Activated CD4-positive, alpha-beta memory T cell treated with anti-CD3 and anti-CD28 coated beads, Interleukin-2, amount 10 ng/mL, durations not matched to agents 7 days and 5 days (primary cell): ENCODE results near the gene MOV10L1. TPM values are rescaled to one million over a fixed set of nuclear protein-coding genes. Genes with fewer than 3 reads are reported as not detected.
A peak's percentile ranks its signal among the peaks of the same experiment; 100 is the strongest.
"Not testable (repeated sequence)": the region's sequence is repeated elsewhere in the genome, so short reads cannot be mapped to it uniquely, and the experiment has no call there.

ENCODE experiments used
- CTCF ChIA-PET: fragments of 350-600 bp; sonication (Branson Sonifier 250); formaldehyde crosslinking; loops from one replicate; lab custom pipeline; 2021; ENCODE audit warnings: antibody characterized with exemption, inconsistent platforms; lab: Charles Lee
- POLR2A ChIA-PET: fragments of 350-600 bp; sonication (Branson Sonifier 250); formaldehyde crosslinking; loops from one replicate; lab custom pipeline; 2021; ENCODE audit warnings: antibody characterized with exemption; lab: Charles Lee
- DNase-seq: peaks from one replicate; pipeline ENCODE4 v3.0.0-alpha.2; 2020
- H3K27ac Mint-ChIP-seq: one replicate; pipeline ENCODE4 v1.8.0; 2021; ENCODE audit warnings: mild to moderate bottlenecking, mixed read lengths
- H3K27me3 Mint-ChIP-seq: one replicate; pipeline ENCODE4 v1.8.0; 2021; ENCODE audit warnings: mixed read lengths
- H3K36me3 Mint-ChIP-seq: one replicate; pipeline ENCODE4 v1.8.0; 2021; ENCODE audit warnings: low read depth, mixed read lengths
- H3K4me1 Mint-ChIP-seq: one replicate; pipeline ENCODE4 v1.8.0; 2021; ENCODE audit warnings: mixed read lengths
- H3K4me3 Mint-ChIP-seq: one replicate; pipeline ENCODE4 v1.8.0; 2021; ENCODE audit warnings: mild to moderate bottlenecking, mixed read lengths
- H3K9me3 Mint-ChIP-seq: one replicate; pipeline ENCODE4 v1.8.0; 2021; ENCODE audit warnings: mixed read lengths
- total RNA-seq, 2 experiments: library from RNA; stranded (reverse); gene quantifications; one replicate each; pipeline ENCODE4 v1.2.3, GENCODE V29; 2021

The MOV10L1 gene
- total RNA-seq, 2 experiments from 2014 or later, result not detected

- H3K27ac Mint-ChIP-seq, result no peak overlapping the region
- no peaks in the 10 kb centered on the region for H3K9me3 Mint-ChIP-seq
- H3K36me3 Mint-ChIP-seq, result no peaks in the 10 kb centered on the region
- ChIA-PET POLR2A (no interaction called here), CTCF (interaction anchor here (0.7 kb wide), 1 partner anchor 48 kb away, joined by 4 read pairs; no protein-coding TSS in a partner anchor)
- H3K27me3 Mint-ChIP-seq, result no peaks in the 10 kb centered on the region
- H3K4me1 Mint-ChIP-seq, result no peaks in the 10 kb centered on the region
- no peak for DNase-seq
- no peak overlapping the region for H3K4me3 Mint-ChIP-seq
Observed at GRCh38 chr22:50078246-50078645, 11.6 kb upstream of the MOV10L1 start.

DNA sequence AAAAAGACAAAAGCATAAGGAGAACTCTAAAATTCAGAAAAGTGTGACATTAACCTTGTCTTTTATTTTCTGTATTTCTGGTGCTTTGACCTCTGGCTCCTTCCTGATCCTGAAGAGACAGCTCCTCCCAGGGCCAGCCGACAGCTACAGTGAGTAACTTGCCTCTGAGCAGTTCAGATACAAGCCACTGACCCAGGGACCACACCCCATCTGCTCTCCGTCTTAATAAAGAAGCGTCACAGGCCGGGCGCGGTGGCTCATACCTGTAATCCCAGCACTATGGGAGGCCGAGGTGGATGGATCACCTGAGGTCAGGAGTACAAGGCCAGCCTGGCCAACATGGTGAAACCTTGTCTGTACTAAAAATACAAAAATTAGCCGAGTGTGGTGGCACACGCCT, 11.0 kb upstream of the MOV10L1 start:
- ChIA-PET CTCF (no interaction called here), POLR2A (no interaction called here)
- Mint-ChIP-seq H3K9me3 (no peaks in the 10 kb centered on the region), H3K4me3 (no peak overlapping the region), H3K36me3 (no peaks in the 10 kb centered on the region), H3K4me1 (no peaks in the 10 kb centered on the region), H3K27ac (no peak overlapping the region), H3K27me3 (no peaks in the 10 kb centered on the region)
- DNase-seq, result no peak

- Mint-ChIP-seq H3K9me3 (no peaks in the 10 kb centered on the region), H3K27me3 (peaks cover 4% of the 10 kb centered on the region), H3K36me3 (no peaks in the 10 kb centered on the region), H3K4me3 (no peak overlapping the region), H3K4me1 (no peaks in the 10 kb centered on the region), H3K27ac (no peak overlapping the region)
- CTCF ChIA-PET, result interaction anchor here (0.9 kb wide), 2 partner anchors 128 to 149 kb away, joined by 3 read pairs; no protein-coding TSS in a partner anchor
- POLR2A ChIA-PET, result interaction anchor here (1.0 kb wide), 1 partner anchor 36 kb away, joined by 4 read pairs; no protein-coding TSS in a partner anchor
- no peak for DNase-seq
Observed at GRCh38 chr22:50080077-50080465, 9.7 kb upstream of the MOV10L1 start.

- no peak overlapping the region for H3K27ac Mint-ChIP-seq
- no peak overlapping the region for H3K4me3 Mint-ChIP-seq
- POLR2A ChIA-PET, result no interaction called here
- peaks cover 10% of the 10 kb centered on the region for H3K27me3 Mint-ChIP-seq
- CTCF ChIA-PET, result no interaction called here
- no peak for DNase-seq
- no peaks in the 10 kb centered on the region for H3K4me1 Mint-ChIP-seq
- H3K36me3 Mint-ChIP-seq, result peaks cover 1% of the 10 kb centered on the region
- peaks cover 2% of the 10 kb centered on the region for H3K9me3 Mint-ChIP-seq
Observed at GRCh38 chr22:50081426-50082196, 8.2 kb upstream of the MOV10L1 start.

DNA sequence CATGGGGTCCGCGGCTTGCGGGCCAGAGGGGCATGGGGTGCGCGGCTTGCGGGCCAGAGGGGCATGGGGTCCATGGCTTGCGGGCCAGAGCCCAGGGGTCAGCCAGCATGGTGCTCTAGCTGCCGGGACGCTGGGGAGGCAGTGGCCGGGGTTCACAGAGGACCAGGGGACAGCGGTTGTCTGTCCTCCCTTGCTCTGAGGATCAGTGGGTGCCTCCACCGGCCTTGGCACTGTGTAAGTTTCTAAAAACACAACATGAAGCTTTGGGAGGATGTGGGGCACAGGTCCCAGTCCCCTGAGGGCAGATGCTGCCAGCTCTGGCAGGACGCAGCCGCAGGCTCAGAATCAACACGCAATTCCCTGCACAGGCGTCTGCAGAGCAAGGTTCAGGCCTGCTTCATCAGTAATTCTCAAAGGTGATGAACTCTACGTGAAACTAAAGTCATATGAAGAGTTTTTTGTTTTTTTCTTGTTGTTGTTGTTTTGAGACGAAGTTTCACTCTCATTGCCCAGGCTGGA, 7.5 kb upstream of the MOV10L1 start:
- Mint-ChIP-seq H3K4me3 (no peak overlapping the region), H3K27me3 (peaks cover 12% of the 10 kb centered on the region), H3K36me3 (peaks cover 7% of the 10 kb centered on the region), H3K4me1 (no peaks in the 10 kb centered on the region), H3K9me3 (peaks cover 8% of the 10 kb centered on the region), H3K27ac (no peak overlapping the region)
- POLR2A ChIA-PET, result no interaction called here
- no peak for DNase-seq
- CTCF ChIA-PET, result no interaction called here

DNA sequence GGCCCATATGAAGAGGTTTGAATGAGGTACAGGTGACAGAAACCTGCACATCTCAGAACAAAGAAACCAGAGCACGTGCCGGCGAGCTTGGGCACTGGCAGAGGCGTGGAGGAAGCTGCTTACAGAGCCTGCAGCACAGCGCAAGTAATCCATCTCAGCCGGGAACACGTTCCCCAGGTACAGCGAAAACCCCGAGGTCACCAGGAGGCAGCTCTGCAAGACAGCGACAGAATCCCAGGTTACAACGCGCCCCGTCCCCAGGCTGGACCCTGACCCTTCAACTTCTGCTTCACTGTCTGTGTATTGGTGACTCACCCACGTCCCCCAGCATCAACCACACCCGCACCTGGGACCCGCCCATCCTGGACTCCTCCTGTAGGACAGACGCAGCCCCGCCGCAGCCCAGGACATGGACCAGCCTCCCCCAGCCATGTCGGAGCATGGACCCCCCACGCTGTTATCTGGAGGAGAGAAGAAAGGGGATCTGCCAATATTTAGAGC, 6.8 kb upstream of the MOV10L1 start:
- CTCF ChIA-PET, result no interaction called here

DNA sequence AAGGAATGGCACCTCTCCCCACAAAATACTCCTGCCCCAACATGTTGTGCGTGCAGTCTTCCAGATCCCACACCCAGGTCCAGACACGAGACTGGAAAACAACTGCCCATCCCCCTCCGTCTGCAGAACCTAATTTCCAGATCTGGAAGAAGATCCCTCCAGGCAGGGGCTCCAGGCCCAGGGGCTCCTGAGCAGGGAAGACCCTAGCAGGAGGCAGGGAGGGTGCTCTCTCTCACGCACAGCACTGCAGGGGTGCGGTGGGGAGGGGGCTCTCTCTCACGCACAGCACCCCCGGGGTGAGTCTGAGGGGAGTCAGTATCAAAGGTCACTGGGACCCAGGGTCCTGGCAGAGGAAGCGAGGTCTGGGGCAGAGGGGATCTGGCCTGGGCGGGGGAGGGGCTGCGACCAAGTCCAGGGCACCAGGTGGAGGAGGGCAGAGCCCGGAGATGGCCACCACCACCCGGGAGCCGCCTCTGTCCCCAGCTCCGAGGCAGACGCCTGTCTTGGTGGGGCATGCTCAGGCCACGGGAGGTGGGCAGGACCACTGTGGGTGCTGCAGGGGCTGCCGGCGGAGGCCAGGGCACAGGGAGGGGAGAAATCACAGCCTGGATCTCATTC, 6.2 kb upstream of the MOV10L1 start:
- ChIA-PET CTCF (no interaction called here), POLR2A (no interaction called here)
- no peak for DNase-seq
- H3K4me3 Mint-ChIP-seq, result no peak overlapping the region
- no peaks in the 10 kb centered on the region for H3K4me1 Mint-ChIP-seq
- no peak overlapping the region for H3K27ac Mint-ChIP-seq
- H3K36me3 Mint-ChIP-seq, result peaks cover 11% of the 10 kb centered on the region
- H3K27me3 Mint-ChIP-seq, result peaks cover 14% of the 10 kb centered on the region
- H3K9me3 Mint-ChIP-seq, result peaks cover 14% of the 10 kb centered on the region

More for the DNA sequence above, 6.8 kb upstream of the MOV10L1 start:
- peaks cover 13% of the 10 kb centered on the region for H3K9me3 Mint-ChIP-seq
- no peak overlapping the region for H3K27ac Mint-ChIP-seq
- no peak for DNase-seq
- H3K36me3 Mint-ChIP-seq, result peaks cover 11% of the 10 kb centered on the region
- H3K4me3 Mint-ChIP-seq, result no peak overlapping the region
- peaks cover 14% of the 10 kb centered on the region for H3K27me3 Mint-ChIP-seq
- POLR2A ChIA-PET, result no interaction called here
- no peaks in the 10 kb centered on the region for H3K4me1 Mint-ChIP-seq

- peaks cover 14% of the 10 kb centered on the region for H3K27me3 Mint-ChIP-seq
- H3K4me1 Mint-ChIP-seq, result no peaks in the 10 kb centered on the region
- no peak overlapping the region for H3K27ac Mint-ChIP-seq
- DNase-seq, result no peak
- H3K9me3 Mint-ChIP-seq, result peaks cover 15% of the 10 kb centered on the region
- CTCF ChIA-PET, result no interaction called here
- no peak overlapping the region for H3K4me3 Mint-ChIP-seq
- peaks cover 11% of the 10 kb centered on the region for H3K36me3 Mint-ChIP-seq
- POLR2A ChIA-PET, result no interaction called here
Observed at GRCh38 chr22:50084080-50084477, 5.7 kb upstream of the MOV10L1 start.

DNA sequence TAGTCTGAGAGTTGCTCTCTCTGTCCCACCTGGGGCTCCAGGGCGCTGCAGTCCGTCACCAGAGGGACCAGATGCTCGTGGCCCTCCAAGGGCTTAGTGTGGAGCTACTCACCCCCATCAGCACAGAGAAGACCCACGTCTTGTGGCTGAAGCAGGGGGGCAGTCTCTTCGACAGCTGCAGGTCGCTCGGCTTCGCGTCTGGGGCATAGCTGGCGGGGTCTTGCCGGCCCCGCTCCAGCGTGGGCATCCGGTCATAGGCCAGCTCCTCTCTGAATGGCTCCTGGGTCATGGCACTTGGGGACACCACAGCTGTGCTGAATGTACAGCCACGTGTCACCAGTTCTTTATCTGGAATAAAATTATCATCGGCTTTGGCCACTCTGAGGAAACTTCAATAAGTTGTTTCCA, 5.2 kb upstream of the MOV10L1 start:
- H3K9me3 Mint-ChIP-seq, result peaks cover 18% of the 10 kb centered on the region
- H3K4me1 Mint-ChIP-seq, result no peaks in the 10 kb centered on the region
- POLR2A ChIA-PET, result no interaction called here
- DNase-seq, result no peak
- H3K27me3 Mint-ChIP-seq, result peaks cover 14% of the 10 kb centered on the region
- peaks cover 11% of the 10 kb centered on the region for H3K36me3 Mint-ChIP-seq
- no peak overlapping the region for H3K27ac Mint-ChIP-seq
- no peak overlapping the region for H3K4me3 Mint-ChIP-seq
- CTCF ChIA-PET, result interaction anchor here (1.3 kb wide), 1 partner anchor 104 kb away, joined by 4 read pairs; no protein-coding TSS in a partner anchor

DNA sequence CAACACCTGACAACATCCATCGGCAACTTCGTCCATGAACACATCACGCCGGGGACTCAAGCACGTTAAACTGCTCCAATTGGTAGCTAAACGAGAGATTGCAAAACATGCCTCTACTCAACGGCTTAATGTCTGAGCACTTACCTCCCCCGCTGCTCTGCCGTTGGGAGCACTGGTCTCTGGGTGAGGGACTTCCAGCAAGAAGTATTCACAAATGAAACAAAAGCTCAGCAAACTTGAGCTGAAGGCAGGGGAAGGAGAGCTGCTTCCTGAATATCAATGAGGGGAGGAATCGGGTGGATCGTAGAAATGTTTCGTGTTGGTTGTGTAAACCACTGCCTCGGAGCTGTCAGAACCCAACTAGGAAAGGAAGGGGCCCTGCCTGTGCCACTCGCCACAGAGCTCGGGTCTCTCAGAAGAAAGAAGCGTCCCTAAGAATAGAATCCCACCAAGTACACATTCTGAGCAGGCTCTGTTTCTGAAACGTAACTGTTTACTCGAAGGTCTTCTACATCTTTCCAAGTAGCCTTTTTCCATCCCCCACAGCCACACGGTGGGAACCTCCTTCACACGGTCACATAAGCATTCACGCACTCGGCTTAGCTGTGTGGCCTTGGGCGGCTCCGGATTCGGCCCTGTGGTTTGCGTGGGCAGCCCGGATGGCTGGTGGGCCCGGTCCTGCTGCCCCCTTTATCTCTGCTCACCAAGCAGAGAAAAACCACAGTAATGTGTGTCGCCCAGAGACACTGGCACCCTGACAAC, 4.4 kb upstream of the MOV10L1 start, which contains the start of gene MLC1:
Gene MLC1, minus strand, starts transcription at position 216 of the 762 bp plus-strand sequence. CDS start 524 bp downstream, outside the sequence.
- DNase-seq, result no peak
- ChIA-PET POLR2A (interaction anchor here (1.3 kb wide), 1 partner anchor 20 kb away, joined by 3 read pairs; no protein-coding TSS in a partner anchor), CTCF (interaction anchor here (1.2 to 1.3 kb wide), 2 partner anchors 20 to 105 kb away, joined by 4 to 5 read pairs; no protein-coding TSS in a partner anchor)
- Mint-ChIP-seq H3K27me3 (peaks cover 14% of the 10 kb centered on the region), H3K4me3 (peak within 1 kb of the TSS; percentile 17), H3K4me1 (no peaks in the 10 kb centered on the region), H3K27ac (peak within 1 kb of the TSS; percentile 44), H3K9me3 (peaks cover 20% of the 10 kb centered on the region), H3K36me3 (peaks cover 11% of the 10 kb centered on the region)

DNA sequence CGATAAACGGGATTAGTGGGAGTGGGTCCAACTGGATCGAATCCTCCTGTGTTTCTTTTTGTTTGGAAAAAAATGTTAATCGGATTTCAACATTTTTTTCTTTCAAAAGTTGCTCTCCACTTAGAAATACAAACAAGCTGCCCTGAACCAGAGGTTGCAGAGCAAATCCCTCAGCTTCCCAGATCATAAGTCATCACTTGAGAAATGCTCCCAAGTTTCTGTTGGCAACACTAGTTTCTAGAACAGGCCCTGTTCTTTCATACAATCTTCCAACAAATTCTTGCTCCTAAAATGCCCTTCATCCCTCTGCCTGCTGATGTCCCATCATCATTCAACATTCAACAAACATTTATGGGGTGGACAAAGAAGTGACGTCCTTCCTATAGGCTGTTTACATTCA, 3.3 kb upstream of the MOV10L1 start:
- peaks cover 22% of the 10 kb centered on the region for H3K9me3 Mint-ChIP-seq
- H3K36me3 Mint-ChIP-seq, result peaks cover 11% of the 10 kb centered on the region
- ChIA-PET CTCF (interaction anchor here (1.2 kb wide), 1 partner anchor 18 kb away, joined by 5 read pairs; no protein-coding TSS in a partner anchor), POLR2A (no interaction called here)
- peaks cover 14% of the 10 kb centered on the region for H3K27me3 Mint-ChIP-seq
- DNase-seq, result no peak
- H3K27ac Mint-ChIP-seq, result no peak overlapping the region
- H3K4me3 Mint-ChIP-seq, result no peak overlapping the region
- no peaks in the 10 kb centered on the region for H3K4me1 Mint-ChIP-seq

- Mint-ChIP-seq H3K36me3 (peaks cover 11% of the 10 kb centered on the region), H3K9me3 (peaks cover 22% of the 10 kb centered on the region), H3K27me3 (peaks cover 16% of the 10 kb centered on the region)
- H3K4me3 Mint-ChIP-seq, DNase-seq, H3K4me1 Mint-ChIP-seq, H3K27ac Mint-ChIP-seq, CTCF ChIA-PET, POLR2A ChIA-PET: not testable (repeated sequence)
Observed at GRCh38 chr22:50086975-50087374, 2.8 kb upstream of the MOV10L1 start.
